OCI-LY1 (cell line): ENCODE data around the gene NTNG1.

Experiments used
- H2AFZ ChIP-seq: fragments of 200-600 bp; sonication (generic), shearing (Covaris generic); 2 replicates; pipeline ENCODE4 v1.6.0; 2014; ENCODE audit warnings: antibody characterized with exemption, mild to moderate bottlenecking, low read length
- H3F3A ChIP-seq: fragments of 200-600 bp; sonication (generic), shearing (Covaris generic); 2 replicates; pipeline ENCODE4 v1.6.0; 2014; ENCODE audit warnings: mild to moderate bottlenecking, antibody characterized with exemption, low read length, moderate library complexity; ENCODE audit not compliant: insufficient read depth
- H3K27ac ChIP-seq: fragments of 200-600 bp; sonication (generic); 2 replicates; pipeline ENCODE4 v1.5.1; 2014; ENCODE audit warnings: low read length, mixed run types, mild to moderate bottlenecking, low read depth; ENCODE audit not compliant: poor library complexity, severe bottlenecking
- H3K27me3 ChIP-seq: fragments of 200-600 bp; sonication (generic); 2 replicates; pipeline ENCODE4 v1.6.0; 2014; ENCODE audit warnings: antibody characterized with exemption, mild to moderate bottlenecking, low read length, moderate library complexity; ENCODE audit not compliant: insufficient read depth
- H3K36me3 ChIP-seq: fragments of 200-600 bp; sonication (generic); 2 replicates; pipeline ENCODE4 v1.6.1; 2014; ENCODE audit warnings: mild to moderate bottlenecking, antibody characterized with exemption, low read length, moderate library complexity, mixed read lengths; ENCODE audit not compliant: insufficient read depth
- H3K4me1 ChIP-seq: fragments of 200-600 bp; sonication (generic); 2 replicates; pipeline ENCODE4 v1.5.1; 2014; ENCODE audit warnings: mild to moderate bottlenecking, low read length, moderate library complexity; ENCODE audit not compliant: insufficient read depth, severe bottlenecking
- H3K4me2 ChIP-seq: fragments of 200-600 bp; sonication (generic), shearing (Covaris generic); 2 replicates; pipeline ENCODE4 v1.6.1; 2014; ENCODE audit warnings: low read length
- H3K4me3 ChIP-seq: fragments of 200-600 bp; sonication (generic); 2 replicates; pipeline ENCODE4 v1.5.1; 2014; ENCODE audit warnings: low read length, low read depth, mild to moderate bottlenecking, mixed read lengths; ENCODE audit not compliant: poor library complexity, severe bottlenecking
- H3K79me2 ChIP-seq: fragments of 200-600 bp; shearing (Covaris generic); 2 replicates; pipeline ENCODE4 v1.6.1; 2016; ENCODE audit warnings: mixed run types, low read length, mixed read lengths; ENCODE audit not compliant: insufficient read depth
- H3K9ac ChIP-seq: fragments of 200-600 bp; sonication (generic), shearing (Covaris generic); 2 replicates; pipeline ENCODE4 v1.6.1; 2014; ENCODE audit warnings: mild to moderate bottlenecking, low read length, mixed read lengths
- H3K9me2 ChIP-seq: fragments of 200-600 bp; sonication (generic), shearing (Covaris generic); 2 replicates; pipeline ENCODE4 v1.6.1; 2014; ENCODE audit warnings: low read depth, mild to moderate bottlenecking, low read length, mixed read lengths
- H3K9me3 ChIP-seq: fragments of 200-600 bp; shearing (Covaris generic); 2 replicates; pipeline ENCODE4 v1.6.1; 2014; ENCODE audit warnings: low read length, mixed read lengths
- H4K20me1 ChIP-seq: fragments of 200-600 bp; sonication (generic), shearing (Covaris generic); 2 replicates; pipeline ENCODE4 v1.6.0; 2016; ENCODE audit warnings: mild to moderate bottlenecking, low read length; ENCODE audit not compliant: insufficient read depth
- EZH2 ChIP-seq: fragments of 200-600 bp; sonication (generic), shearing (Covaris generic); IDR thresholded peaks from 2 replicates; pipeline ENCODE4 v1.8.0; 2017; ENCODE audit warnings: borderline replicate concordance, mixed run types, mild to moderate bottlenecking, antibody characterized with exemption, low read length, moderate library complexity, mixed read lengths
- TF ChIP-seq, protein P1 (sequence below): fragments of 200-600 bp; sonication (generic), shearing (Covaris generic); IDR thresholded peaks from 2 replicates; pipeline ENCODE4 v1.5.1; 2017; ENCODE audit warnings: mild to moderate bottlenecking, antibody characterized with exemption, low read length, moderate library complexity, mixed read lengths

The NTNG1 gene

DNA sequence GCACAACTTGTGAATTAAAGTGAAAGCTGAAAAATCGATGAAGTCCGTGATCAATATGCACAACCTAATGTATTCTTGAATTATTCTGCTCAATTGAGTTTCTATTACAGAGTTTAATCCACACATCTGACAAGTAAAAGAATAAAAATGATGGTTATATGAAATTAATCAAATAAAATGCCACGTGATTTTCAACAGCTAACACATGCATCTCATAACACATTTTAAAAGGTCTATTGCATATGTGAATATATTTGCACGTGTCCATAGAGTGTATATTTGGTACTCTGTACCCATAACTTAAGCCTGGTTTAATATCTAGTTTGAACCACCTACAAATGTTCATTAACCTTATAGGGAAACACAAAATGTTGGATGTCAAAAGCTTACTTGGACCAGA, 266.2 kb downstream of the NTNG1 start:
- TF ChIP-seq, protein P1, sequence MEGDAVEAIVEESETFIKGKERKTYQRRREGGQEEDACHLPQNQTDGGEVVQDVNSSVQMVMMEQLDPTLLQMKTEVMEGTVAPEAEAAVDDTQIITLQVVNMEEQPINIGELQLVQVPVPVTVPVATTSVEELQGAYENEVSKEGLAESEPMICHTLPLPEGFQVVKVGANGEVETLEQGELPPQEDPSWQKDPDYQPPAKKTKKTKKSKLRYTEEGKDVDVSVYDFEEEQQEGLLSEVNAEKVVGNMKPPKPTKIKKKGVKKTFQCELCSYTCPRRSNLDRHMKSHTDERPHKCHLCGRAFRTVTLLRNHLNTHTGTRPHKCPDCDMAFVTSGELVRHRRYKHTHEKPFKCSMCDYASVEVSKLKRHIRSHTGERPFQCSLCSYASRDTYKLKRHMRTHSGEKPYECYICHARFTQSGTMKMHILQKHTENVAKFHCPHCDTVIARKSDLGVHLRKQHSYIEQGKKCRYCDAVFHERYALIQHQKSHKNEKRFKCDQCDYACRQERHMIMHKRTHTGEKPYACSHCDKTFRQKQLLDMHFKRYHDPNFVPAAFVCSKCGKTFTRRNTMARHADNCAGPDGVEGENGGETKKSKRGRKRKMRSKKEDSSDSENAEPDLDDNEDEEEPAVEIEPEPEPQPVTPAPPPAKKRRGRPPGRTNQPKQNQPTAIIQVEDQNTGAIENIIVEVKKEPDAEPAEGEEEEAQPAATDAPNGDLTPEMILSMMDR, result no peak
- no peak for TF ChIP-seq EZH2

DNA sequence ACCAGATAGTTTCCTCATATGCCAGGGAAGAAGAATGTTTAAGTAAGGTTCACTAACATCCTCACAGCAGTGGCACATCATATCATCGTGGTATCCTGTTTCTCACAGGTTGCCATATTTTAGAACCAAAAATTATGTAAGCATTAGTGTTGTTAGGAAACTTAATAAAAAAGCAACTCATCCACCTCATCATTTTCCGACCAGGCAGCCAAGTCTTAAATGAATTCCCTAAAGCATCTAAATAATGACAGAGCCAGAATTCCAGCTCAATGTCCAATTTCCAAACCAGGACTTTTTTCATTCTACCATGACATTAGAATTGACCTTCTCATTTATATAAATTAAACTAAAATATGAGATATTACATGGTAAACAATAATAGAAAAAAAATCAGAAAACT, 272.7 kb downstream of the NTNG1 start:
- Histone ChIP-seq H3K27me3 (no peaks in the 10 kb centered on the region), H3F3A (no peaks in the 10 kb centered on the region), H3K9ac (no peak overlapping the region), H3K4me1 (no peaks in the 10 kb centered on the region), H3K79me2 (no peaks in the 10 kb centered on the region), H3K27ac (no peak overlapping the region), H3K4me2 (no peak overlapping the region), H2AFZ (no peak overlapping the region), H3K36me3 (no peaks in the 10 kb centered on the region), H4K20me1 (no peaks in the 10 kb centered on the region), H3K4me3 (no peak overlapping the region), H3K9me3 (no peaks in the 10 kb centered on the region), H3K9me2 (no peaks in the 10 kb centered on the region)
- no peak for TF ChIP-seq EZH2
- TF ChIP-seq, protein P1, result no peak

More for the DNA sequence above, 266.2 kb downstream of the NTNG1 start:
- H2AFZ ChIP-seq, result no peak overlapping the region
- no peaks in the 10 kb centered on the region for H3K9me2 ChIP-seq
- no peaks in the 10 kb centered on the region for H3F3A ChIP-seq
- no peaks in the 10 kb centered on the region for H4K20me1 ChIP-seq
- H3K79me2 ChIP-seq, result no peaks in the 10 kb centered on the region
- H3K4me3 ChIP-seq, result no peak overlapping the region
- H3K27me3 ChIP-seq, result no peaks in the 10 kb centered on the region
- no peaks in the 10 kb centered on the region for H3K9me3 ChIP-seq
- H3K27ac ChIP-seq, result no peak overlapping the region
- no peak overlapping the region for H3K4me2 ChIP-seq
- H3K4me1 ChIP-seq, result no peaks in the 10 kb centered on the region
- H3K9ac ChIP-seq, result no peak overlapping the region
- H3K36me3 ChIP-seq, result no peaks in the 10 kb centered on the region

DNA sequence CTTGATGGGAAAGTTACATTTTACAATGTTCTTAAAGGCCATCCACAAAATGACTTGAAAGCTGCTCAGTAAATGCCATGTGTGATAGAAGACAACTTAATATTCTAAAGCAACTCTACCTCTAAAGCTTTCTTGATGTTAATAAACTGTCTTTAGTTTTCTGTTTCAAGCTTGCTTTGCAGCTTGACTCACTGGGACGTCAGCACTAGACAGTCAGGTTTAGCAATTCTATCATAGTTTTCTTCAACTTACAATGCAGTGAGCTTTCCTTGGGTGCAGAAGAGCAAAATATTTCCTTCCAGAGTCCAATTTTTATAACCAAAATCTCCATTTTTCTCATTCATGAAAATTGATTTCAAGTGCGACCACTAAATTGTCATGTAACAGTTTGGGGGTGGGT, 273.1 kb downstream of the NTNG1 start:
- H3K4me2 ChIP-seq, result no peak overlapping the region
- TF ChIP-seq, protein P1, result no peak
- no peak for TF ChIP-seq EZH2
- no peaks in the 10 kb centered on the region for H3F3A ChIP-seq
- H3K9ac ChIP-seq, result no peak overlapping the region
- H3K9me3 ChIP-seq, result no peaks in the 10 kb centered on the region
- H3K36me3 ChIP-seq, result no peaks in the 10 kb centered on the region
- H2AFZ ChIP-seq, result no peak overlapping the region
- no peaks in the 10 kb centered on the region for H3K79me2 ChIP-seq
- no peaks in the 10 kb centered on the region for H3K9me2 ChIP-seq
- no peaks in the 10 kb centered on the region for H3K4me1 ChIP-seq
- no peak overlapping the region for H3K4me3 ChIP-seq
- no peaks in the 10 kb centered on the region for H4K20me1 ChIP-seq
- no peak overlapping the region for H3K27ac ChIP-seq
- no peaks in the 10 kb centered on the region for H3K27me3 ChIP-seq
